Measurements from ENCODE around the gene ERBB2.

The ERBB2 gene

GRCh38 chr17:39704821-39705551 is 5.1 kb downstream of the ERBB2 start:
- no peak overlapping the region for H3K4me3 ChIP-seq (ENCODE audit: low read depth, low read length)
- no peak for TF ChIP-seq POLR2A (IDR thresholded peaks at IDR 0.05; ENCODE audit: extremely low read depth, insufficient read length)
- TF ChIP-seq MYC (IDR thresholded peaks at IDR 0.05; ENCODE audit: low read depth, low read length): no peak
- TF ChIP-seq MAX (IDR thresholded peaks at IDR 0.05; ENCODE audit: low read depth, low read length): no peak
- no peak for TF ChIP-seq CTCF (IDR thresholded peaks at IDR 0.05; ENCODE audit: low read depth, low read length)
- DNase-seq (ENCODE audit: low read depth): no peak

GRCh38 chr17:39705786-39706348 is 6.0 kb downstream of the ERBB2 start:
- H3K4me3 ChIP-seq (ENCODE audit: low read depth, low read length): no peak overlapping the region
- TF ChIP-seq POLR2A (IDR thresholded peaks at IDR 0.05; ENCODE audit: extremely low read depth, insufficient read length) (no peak), CTCF (IDR thresholded peaks at IDR 0.05; ENCODE audit: low read depth, low read length) (no peak), MYC (IDR thresholded peaks at IDR 0.05; ENCODE audit: low read depth, low read length) (no peak), MAX (IDR thresholded peaks at IDR 0.05; ENCODE audit: low read depth, low read length) (no peak)

GRCh38 chr17:39706383-39706782 is 6.5 kb downstream of the ERBB2 start:
- TF ChIP-seq MAX (IDR thresholded peaks at IDR 0.05; ENCODE audit: low read depth, low read length) (no peak), CTCF (IDR thresholded peaks at IDR 0.05; ENCODE audit: low read depth, low read length) (no peak), POLR2A (IDR thresholded peaks at IDR 0.05; ENCODE audit: extremely low read depth, insufficient read length) (no peak), MYC (IDR thresholded peaks at IDR 0.05; ENCODE audit: low read depth, low read length) (no peak)
- DNase-seq (ENCODE audit: low read depth): no peak
- no peak overlapping the region for H3K4me3 ChIP-seq (ENCODE audit: low read depth, low read length)

More at GRCh38 chr17:39705786-39706348, 6.0 kb downstream of the ERBB2 start:
- no peak for DNase-seq (ENCODE audit: low read depth)

- no peak for DNase-seq (ENCODE audit: low read depth)
- no peak for TF ChIP-seq CTCF (IDR thresholded peaks at IDR 0.05; ENCODE audit: low read depth, low read length)
- no peak for TF ChIP-seq MYC (IDR thresholded peaks at IDR 0.05; ENCODE audit: low read depth, low read length)
- TF ChIP-seq MAX (IDR thresholded peaks at IDR 0.05; ENCODE audit: low read depth, low read length): no peak
- no peak for TF ChIP-seq POLR2A (IDR thresholded peaks at IDR 0.05; ENCODE audit: extremely low read depth, insufficient read length)
- H3K4me3 ChIP-seq (ENCODE audit: low read depth, low read length): no peak overlapping the region
These were observed 7.1 kb downstream of the ERBB2 start for GRCh38 chr17:39706921-39707337.

GRCh38 chr17:39709319-39709997 is 9.6 kb downstream of the ERBB2 start:
- no peak for DNase-seq (ENCODE audit: low read depth)
- TF ChIP-seq MYC (IDR thresholded peaks at IDR 0.05; ENCODE audit: low read depth, low read length) (no peak), CTCF (IDR thresholded peaks at IDR 0.05; ENCODE audit: low read depth, low read length) (no peak), MAX (IDR thresholded peaks at IDR 0.05; ENCODE audit: low read depth, low read length) (no peak), POLR2A (IDR thresholded peaks at IDR 0.05; ENCODE audit: extremely low read depth, insufficient read length) (no peak)
- no peak overlapping the region for H3K4me3 ChIP-seq (ENCODE audit: low read depth, low read length)
